ENCODE data around the gene DUSP10. TPM values are rescaled to one million over a fixed set of nuclear protein-coding genes. Genes with fewer than 3 reads are reported as not detected.

DUSP10 gene
- total RNA-seq, 2 experiments from 2014 or later = 10.8 to 12.9 TPM

GRCh38 chr1:221719278-221719597, 22.7 kb downstream of the DUSP10 start:
- ChIA-PET CTCF (interaction anchor here (0.6 to 1.9 kb wide), 3 partner anchors 10 to 11 kb away, joined by 3 to 9 read pairs (median 3); no protein-coding TSS in a partner anchor), POLR2A (interaction anchor here (1.0 kb wide), 1 partner anchor 22 kb away, joined by 5 read pairs; no protein-coding TSS in a partner anchor)
- ATAC-seq = no peak
- no peak overlapping the region for H3K27ac Mint-ChIP-seq
- H3K27me3 Mint-ChIP-seq = no peaks in the 10 kb centered on the region
- TF ChIP-seq CTCF (IDR thresholded peaks at IDR 0.05) = no peak
- DNase-seq = no peak
- intact Hi-C loops (cut with micrococcal nuclease) = loop anchor here (10.0 kb wide), 1 partner anchor 274 kb away; no protein-coding TSS in a partner anchor
- H3K36me3 Mint-ChIP-seq (ENCODE audit: low read depth) = peaks cover 50% of the 10 kb centered on the region
- H3K4me3 Mint-ChIP-seq = no peak overlapping the region
- H3K9me3 Mint-ChIP-seq = peaks cover 22% of the 10 kb centered on the region
- H3K4me1 Mint-ChIP-seq (ENCODE audit: low read depth) = peaks cover 44% of the 10 kb centered on the region

GRCh38 chr1:221718381-221719277, 23.3 kb downstream of the DUSP10 start:
- Mint-ChIP-seq H3K9me3 (peaks cover 18% of the 10 kb centered on the region), H3K4me1 (ENCODE audit: low read depth) (peaks cover 48% of the 10 kb centered on the region), H3K27me3 (no peaks in the 10 kb centered on the region), H3K27ac (no peak overlapping the region), H3K36me3 (ENCODE audit: low read depth) (peaks cover 48% of the 10 kb centered on the region), H3K4me3 (no peak overlapping the region)
- intact Hi-C loops (cut with micrococcal nuclease) = loop anchor here (10.0 kb wide), 1 partner anchor 274 kb away; no protein-coding TSS in a partner anchor
- no peak for DNase-seq
- no peak for TF ChIP-seq CTCF (IDR thresholded peaks at IDR 0.05)
- POLR2A ChIA-PET = interaction anchor here (1.0 kb wide), 1 partner anchor 22 kb away, joined by 5 read pairs; no protein-coding TSS in a partner anchor
- CTCF ChIA-PET = interaction anchor here (1.1 to 1.2 kb wide), 2 partner anchors 9 to 291 kb away, joined by 3 read pairs; no protein-coding TSS in a partner anchor
- no peak for ATAC-seq

GRCh38 chr1:221717485-221717853, 24.4 kb downstream of the DUSP10 start:
- Mint-ChIP-seq H3K4me1 (ENCODE audit: low read depth) (peaks cover 45% of the 10 kb centered on the region), H3K27ac (no peak overlapping the region), H3K27me3 (no peaks in the 10 kb centered on the region), H3K9me3 (peaks cover 8% of the 10 kb centered on the region), H3K4me3 (no peak overlapping the region), H3K36me3 (ENCODE audit: low read depth) (peaks cover 36% of the 10 kb centered on the region)
- no peak for DNase-seq
- ChIA-PET POLR2A (no interaction called here), CTCF (interaction anchor here (1.1 kb wide), 1 partner anchor 292 kb away, joined by 3 read pairs; no protein-coding TSS in a partner anchor)
- no peak for TF ChIP-seq CTCF (IDR thresholded peaks at IDR 0.05)
- ATAC-seq = no peak
- intact Hi-C loops (cut with micrococcal nuclease) = loop anchor here (10.0 kb wide), 1 partner anchor 273 kb away; no protein-coding TSS in a partner anchor

GRCh38 chr1:221716713-221717484, 25.0 kb downstream of the DUSP10 start:
- POLR2A ChIA-PET = no interaction called here
- intact Hi-C loops (cut with micrococcal nuclease) = loop anchor here (10.0 kb wide), 1 partner anchor 272 kb away; no protein-coding TSS in a partner anchor
- Mint-ChIP-seq H3K27ac (no peak overlapping the region), H3K4me1 (ENCODE audit: low read depth) (peaks cover 47% of the 10 kb centered on the region), H3K36me3 (ENCODE audit: low read depth) (peaks cover 31% of the 10 kb centered on the region), H3K4me3 (no peak overlapping the region), H3K9me3 (peaks cover 5% of the 10 kb centered on the region), H3K27me3 (no peaks in the 10 kb centered on the region)
- DNase-seq (no peak), ATAC-seq (no peak)
- CTCF ChIA-PET = no interaction called here
- no peak for TF ChIP-seq CTCF (IDR thresholded peaks at IDR 0.05)
